ENCODE measurements around the gene VSIG2.

GRCh38 chr11:124751741-124752470 lies at the start of gene VSIG2:
- TF ChIP-seq, protein P1, sequence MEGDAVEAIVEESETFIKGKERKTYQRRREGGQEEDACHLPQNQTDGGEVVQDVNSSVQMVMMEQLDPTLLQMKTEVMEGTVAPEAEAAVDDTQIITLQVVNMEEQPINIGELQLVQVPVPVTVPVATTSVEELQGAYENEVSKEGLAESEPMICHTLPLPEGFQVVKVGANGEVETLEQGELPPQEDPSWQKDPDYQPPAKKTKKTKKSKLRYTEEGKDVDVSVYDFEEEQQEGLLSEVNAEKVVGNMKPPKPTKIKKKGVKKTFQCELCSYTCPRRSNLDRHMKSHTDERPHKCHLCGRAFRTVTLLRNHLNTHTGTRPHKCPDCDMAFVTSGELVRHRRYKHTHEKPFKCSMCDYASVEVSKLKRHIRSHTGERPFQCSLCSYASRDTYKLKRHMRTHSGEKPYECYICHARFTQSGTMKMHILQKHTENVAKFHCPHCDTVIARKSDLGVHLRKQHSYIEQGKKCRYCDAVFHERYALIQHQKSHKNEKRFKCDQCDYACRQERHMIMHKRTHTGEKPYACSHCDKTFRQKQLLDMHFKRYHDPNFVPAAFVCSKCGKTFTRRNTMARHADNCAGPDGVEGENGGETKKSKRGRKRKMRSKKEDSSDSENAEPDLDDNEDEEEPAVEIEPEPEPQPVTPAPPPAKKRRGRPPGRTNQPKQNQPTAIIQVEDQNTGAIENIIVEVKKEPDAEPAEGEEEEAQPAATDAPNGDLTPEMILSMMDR (IDR thresholded peaks at IDR 0.05; ENCODE audit: insufficient read depth, low read length): no peak
- no peak for TF ChIP-seq POLR2AphosphoS5 (IDR thresholded peaks at IDR 0.05; ENCODE audit: low read depth)
- TF ChIP-seq GABPA (IDR thresholded peaks at IDR 0.05; ENCODE audit: low read depth): no peak

All from HL-60 (cell line).